Epithelial cell of prostate (primary cell): ENCODE measurements around the gene AHCTF1.

Source experiments
- DNase-seq: peaks from one replicate; pipeline ENCODE4 v3.0.0-alpha.2; 2011; ENCODE audit warnings: low read depth, low spot score
- H3K27ac ChIP-seq: fragments of 450-650 bp; 2 replicates; pipeline ENCODE4 v1.5.1; 2017; ENCODE audit warnings: mild to moderate bottlenecking

AHCTF1 gene

DNA sequence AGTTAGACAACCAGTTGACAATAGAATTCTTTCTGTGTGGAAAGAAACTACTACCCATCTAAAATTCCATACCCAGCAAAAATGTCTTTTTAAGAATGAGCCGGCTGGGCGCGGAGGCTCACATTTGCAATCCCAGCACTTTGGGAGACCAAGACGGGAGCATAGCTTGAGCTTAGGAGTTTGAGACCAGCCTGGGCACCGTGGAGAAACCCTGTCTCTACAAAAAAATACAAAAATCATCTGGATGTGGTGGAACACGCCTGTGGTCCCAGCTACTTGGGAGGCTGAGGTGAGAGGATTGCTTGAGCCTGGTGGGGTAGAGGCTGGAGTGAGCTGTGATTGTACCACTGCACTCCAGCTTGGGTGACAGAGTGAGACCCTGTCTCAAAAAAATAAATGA, 128.4 kb downstream of the AHCTF1 start:
- no peak overlapping the region for H3K27ac ChIP-seq
- DNase-seq, result no peak

DNA sequence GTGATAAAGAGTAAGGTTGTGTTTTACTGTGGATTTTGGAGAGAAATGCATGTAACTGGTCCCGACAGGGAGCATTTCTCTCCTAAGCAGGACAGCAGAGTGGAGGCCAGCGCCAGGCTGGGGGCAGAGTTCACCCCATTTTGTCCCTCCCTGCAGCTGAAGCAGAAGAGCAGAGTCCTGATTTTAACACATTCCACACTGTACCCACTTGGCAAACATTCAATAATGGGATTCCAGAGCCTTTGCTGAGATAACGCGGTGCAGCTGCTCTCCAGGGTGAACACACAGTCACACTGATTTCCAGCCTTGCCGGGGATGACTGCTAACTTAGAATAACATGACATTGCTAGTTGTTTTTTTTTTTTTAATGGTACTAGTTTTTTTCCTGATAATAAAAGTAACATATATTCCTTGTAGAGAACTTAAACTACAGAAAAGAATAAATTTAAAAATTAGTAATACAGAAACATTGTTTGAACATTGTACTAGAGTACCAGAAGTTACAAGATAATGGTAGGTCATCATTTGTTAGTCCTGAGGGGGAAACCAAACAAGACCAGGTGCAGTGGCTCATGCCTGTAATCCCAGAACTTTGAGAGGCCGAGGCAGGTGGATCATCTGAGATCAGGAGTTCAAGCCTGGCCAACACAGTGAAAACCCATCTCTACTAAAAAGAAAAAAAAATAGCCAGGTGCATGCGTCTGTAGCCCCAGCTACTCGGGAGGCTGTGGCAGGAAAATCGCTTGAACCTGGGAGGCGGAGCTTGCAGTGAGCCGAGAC, 130.3 kb downstream of the AHCTF1 start:
- DNase-seq, result no peak
- H3K27ac ChIP-seq, result no peak overlapping the region

DNA sequence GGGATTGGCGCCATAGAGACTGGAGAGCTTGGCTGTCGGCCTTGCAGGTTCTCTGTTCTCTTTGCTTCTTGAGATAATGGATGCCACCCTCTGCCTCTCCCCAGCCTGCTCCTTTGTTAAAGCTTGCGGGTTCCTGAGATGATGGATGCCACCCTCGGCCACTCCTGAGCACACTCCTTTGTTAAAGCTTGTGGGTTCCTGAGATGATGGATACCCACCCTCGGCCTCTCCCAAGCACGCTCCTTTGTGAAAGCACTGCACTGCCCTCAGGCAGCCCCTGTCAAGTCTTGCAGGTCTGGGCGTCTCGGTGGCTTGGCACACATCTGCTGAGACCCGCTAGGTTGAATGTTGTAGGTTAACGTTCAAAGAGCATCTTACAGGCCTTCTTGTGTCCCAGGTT, 131.0 kb downstream of the AHCTF1 start:
- H3K27ac ChIP-seq, result no peak overlapping the region
- DNase-seq, result no peak

DNA sequence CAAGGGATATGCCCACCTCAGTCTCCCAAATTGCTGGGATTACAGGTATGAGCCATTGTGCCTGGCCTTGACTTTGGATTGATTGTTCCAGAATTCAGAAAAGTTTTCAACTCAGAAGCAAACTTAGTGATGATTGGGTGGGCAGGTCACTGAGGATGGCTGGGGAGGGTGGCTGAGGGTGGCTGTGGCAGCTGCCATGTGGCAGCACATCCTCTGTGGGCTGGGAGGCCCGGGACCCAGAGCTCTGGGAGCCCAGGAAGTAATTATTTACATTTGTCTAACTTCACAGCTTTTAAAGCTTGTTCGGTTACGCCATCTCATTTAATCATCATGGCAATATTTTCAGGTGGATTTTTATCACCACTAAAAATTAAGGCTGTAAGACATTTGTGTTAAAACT, 131.4 kb downstream of the AHCTF1 start:
- no peak for DNase-seq
- H3K27ac ChIP-seq, result no peak overlapping the region

DNA sequence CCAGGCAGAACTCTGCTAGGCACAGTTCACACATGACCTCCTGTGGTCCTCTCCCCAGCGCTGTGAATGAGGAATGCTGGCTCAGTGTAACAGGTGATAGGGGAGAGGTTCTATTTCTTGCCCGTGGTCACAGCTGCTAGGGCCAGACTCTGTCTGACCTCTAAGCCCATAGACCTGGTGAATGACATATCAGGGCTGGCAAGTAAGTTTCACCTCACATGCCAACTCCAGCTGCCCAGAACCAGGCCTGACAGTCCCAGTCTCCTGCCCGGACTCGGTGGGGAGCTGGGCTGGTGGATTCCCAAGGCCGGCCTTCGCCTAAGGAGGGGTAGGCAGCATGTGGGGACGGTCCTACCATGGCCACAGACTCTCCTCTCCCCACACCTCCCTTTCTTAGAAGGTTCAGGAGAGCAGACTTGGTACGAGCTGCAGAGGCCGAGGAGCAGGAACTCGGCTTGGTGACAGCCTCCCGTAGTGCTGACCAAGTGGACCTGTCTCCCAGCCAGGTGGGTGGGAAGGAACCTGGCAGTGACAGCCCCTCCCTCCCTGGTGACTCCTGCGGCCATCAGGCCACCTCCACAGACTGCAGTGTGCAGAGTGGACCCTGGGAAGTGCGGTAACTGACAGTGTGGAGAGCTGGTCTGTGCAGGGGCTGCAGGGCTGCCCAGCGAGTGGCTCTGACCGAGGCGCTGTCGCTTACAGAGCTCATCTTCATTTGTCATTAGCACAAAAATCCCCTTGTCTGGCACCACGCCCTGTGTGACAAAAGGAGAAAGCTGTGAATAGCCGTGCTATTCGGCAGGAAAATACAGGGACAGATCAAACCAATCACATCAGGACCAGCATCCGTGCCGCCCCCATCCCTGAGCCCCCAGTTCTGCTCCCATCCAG, 132.9 kb downstream of the AHCTF1 start:
- DNase-seq, result no peak
- no peak overlapping the region for H3K27ac ChIP-seq

DNA sequence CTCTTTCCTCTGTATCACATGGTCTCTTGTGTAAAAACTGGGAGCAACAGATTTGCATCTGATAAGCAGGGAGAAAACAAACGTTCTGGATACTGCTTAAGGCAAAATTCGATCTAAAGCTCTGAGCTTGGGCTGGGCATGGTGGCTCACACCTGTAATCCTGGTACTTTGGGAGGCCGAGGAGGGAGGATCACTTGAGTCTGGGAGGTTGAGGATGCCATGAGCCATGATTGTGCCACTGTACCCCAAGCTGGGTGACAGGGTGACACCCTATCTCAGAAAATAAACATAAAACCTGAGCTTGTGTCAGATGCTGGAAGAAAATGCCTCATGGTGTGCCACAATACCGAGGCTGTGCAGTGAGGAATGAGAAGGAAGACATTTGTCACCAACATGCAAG, 133.6 kb downstream of the AHCTF1 start:
- DNase-seq, result no peak
- H3K27ac ChIP-seq, result no peak overlapping the region

DNA sequence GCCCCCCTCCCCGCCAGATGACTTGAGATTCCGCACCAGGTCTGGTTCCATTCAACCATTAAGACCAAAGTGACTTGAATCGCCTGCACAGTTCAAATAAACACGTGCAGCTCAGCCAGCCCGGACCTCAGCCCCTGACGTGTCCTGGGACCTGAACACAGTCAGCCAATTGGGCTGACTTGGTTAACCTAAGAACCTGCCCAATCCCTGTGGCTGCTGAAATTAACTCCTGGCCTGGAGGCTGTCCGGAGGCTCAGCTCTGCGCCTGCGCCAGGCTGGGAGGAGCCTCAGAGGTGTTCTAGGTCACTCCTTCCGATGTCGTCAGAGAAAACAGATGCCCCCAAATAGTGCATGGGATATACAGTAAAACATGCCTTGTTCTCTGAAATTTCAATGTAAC, 134.2 kb downstream of the AHCTF1 start:
- H3K27ac ChIP-seq, result no peak overlapping the region
- no peak for DNase-seq

DNA sequence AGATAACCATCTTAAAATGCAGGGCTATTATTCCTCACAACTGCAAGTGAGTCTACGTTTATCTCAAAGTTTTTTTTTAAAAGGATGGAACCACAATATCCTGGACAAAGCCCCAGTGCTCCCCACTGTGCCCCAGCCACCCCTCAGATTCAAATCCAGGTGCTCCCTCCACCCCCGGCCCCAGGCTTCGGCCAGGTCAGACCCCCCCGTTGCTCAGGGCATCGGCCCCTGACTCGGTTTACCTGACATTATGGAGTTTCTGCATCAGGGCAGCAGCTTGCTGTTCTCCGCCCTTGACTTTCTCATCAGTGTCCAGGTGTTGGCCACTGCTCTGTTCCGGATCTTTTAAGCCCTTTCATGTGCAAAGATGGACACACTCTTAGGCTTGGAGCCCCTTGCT, 134.6 kb downstream of the AHCTF1 start:
- no peak overlapping the region for H3K27ac ChIP-seq
- no peak for DNase-seq

DNA sequence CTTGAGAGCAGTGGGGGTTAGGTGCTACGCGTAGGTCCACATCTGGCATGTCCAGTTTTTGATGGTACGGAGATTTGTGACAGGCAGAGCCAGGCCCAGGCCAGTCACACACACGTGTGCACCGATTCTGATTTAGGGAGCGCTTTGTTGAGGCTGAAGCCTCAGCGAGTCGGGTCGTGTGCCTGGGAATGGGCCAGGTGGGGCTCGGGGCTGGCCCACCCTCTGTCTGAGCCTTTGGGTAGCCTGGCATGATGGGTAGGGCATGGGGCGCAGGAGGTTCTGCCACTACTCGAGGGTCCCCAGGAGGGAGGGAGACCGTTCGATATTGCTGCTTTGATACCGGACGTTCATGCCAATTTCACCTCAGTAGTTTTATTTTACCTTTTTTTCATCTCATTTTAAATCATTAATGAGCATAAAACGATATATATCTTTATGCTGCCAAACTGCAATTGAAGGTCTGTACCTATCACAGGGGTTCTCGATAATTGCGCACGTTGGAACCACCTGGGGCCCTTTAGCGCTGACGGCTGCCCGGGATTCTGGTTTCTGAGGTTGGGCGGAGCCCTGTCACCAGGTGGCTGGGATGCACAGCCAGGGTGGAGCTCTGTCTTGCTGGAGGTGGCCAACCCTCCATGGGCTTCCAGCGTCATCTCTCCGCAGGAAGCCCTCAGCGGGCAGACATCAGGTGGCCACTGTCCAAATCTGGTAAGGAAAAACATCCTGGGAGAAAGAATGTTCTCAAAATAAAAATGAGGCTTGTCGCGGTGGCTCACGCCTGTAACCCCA, 135.6 kb downstream of the AHCTF1 start:
- H3K27ac ChIP-seq, result no peak overlapping the region
- no peak for DNase-seq

DNA sequence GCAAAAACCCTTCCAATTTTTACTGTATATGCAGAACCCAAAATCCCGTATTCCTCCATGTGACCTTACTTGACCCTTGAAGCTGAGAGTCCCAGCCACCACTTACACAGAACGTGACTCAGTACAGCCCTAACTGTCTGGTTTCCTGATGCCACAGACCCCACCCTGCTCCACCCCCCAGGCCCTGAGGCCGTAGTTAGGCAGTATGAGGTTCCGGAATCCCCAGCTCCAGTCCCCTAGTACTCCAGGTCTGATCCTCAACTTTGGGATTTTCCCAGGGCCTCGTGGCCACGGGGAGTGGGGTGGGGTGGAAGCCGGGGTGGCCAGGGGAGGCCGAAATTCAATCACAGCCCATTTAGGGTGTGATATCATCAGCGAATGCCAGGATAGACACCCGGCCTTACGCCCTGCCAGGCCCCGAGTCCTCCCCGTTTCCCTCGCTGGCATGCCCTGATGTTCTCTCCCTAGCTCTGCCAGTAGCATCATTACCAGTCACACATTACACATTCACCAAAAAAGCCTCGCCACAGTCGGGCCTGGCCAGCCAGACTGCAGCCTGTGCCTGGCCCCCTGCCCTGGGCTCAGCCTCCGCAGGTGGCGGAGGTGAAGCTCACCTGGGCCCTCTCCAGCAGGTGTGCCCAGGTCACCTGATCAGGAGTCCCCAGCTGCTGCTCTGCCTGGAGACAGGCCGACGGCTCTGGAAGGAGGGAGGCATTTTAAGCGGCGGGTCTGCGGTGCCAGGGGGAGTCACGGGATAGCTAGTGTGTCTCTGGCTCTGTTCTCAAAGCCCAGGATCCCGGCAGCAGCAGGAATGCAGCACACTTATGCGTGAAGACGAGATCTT, 136.7 kb downstream of the AHCTF1 start:
- no peak for DNase-seq
- H3K27ac ChIP-seq, result peak overlapping the region; percentile 1

DNA sequence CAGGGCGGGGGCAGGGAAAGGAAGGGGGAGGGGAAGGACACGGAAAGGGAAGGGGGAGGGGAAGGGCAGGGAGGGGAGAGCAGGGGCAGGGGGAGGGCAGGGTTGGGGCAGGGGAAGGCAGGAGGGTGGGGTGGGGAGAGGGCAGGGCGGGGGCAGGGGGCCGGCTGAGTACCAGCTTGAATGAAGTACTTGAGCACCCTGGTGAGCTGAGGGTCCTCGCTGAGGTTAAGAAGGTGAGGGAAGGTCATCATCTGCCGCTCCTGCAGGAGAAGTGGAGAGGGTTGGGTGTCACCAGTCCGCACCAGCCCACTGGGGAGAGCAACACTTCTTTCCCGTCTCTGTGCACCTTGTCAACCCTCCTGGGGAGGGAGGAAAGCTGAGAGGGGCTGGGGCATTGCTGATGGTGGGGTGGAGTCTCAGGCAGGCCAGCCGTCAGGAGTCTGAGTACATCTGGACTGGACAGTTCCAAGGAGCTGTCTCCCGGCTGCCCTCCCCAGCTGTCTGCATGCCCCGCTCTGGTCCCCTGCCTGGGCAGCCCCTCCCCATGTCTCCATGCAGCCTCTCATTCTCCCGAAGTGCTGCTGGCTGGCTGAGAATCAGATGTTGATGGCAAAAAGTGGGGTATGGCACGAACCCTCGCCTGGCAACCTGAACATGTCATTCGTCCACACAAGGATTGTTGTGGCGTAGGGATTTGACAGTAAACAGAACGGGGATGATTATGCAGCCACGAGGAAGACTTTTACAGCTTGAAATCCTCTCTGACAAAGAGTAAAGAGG, 137.5 kb downstream of the AHCTF1 start:
- no peak overlapping the region for H3K27ac ChIP-seq

DNA sequence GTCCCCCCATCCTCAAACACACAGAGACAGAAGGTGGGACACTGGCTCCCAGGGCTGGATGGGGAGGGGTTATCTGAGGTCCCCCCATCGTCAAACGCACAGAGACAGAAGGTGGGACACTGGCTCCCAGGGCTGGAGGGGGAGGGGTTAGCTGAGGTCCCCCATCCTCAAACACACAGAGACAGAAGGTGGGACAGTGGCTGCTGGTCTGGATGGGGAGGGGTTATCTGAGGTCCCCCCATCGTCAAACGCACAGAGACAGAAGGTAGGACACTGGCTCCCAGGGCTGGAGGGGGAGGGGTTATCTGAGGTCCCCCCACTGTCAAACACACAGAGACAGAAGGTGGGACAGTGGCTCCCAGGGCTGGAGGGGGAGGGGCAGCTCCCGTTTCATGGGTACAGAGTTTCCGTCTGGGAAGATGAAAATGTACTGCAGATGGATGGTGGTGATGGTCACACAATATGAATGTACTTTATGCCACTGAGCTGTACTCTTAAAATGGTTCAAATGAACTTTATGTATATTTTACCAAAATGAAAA, 138.3 kb downstream of the AHCTF1 start:
- no peak overlapping the region for H3K27ac ChIP-seq
- DNase-seq, result no peak

More for the DNA sequence above, 137.5 kb downstream of the AHCTF1 start:
- no peak for DNase-seq

DNA sequence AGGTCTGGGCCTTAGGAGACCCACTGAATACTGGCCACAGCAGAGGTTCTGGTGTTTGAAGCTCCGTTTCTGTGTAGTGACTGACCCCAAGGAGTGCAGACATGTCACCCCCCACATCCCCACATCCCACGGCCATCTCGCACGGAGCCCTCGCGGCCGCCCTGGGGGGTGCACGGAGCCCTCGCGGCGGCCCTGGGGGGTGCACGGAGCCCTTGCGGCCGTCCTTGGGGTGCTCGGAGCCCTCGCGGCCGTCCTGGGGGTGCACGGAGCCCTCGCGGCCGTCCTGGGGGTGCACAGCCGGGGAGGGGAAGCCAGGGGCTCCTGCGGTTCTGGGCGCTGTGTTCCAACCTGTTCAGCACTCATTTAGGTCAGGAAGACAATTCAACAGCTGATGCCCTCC, 139.1 kb downstream of the AHCTF1 start:
- DNase-seq, result no peak
- H3K27ac ChIP-seq, result no peak overlapping the region

DNA sequence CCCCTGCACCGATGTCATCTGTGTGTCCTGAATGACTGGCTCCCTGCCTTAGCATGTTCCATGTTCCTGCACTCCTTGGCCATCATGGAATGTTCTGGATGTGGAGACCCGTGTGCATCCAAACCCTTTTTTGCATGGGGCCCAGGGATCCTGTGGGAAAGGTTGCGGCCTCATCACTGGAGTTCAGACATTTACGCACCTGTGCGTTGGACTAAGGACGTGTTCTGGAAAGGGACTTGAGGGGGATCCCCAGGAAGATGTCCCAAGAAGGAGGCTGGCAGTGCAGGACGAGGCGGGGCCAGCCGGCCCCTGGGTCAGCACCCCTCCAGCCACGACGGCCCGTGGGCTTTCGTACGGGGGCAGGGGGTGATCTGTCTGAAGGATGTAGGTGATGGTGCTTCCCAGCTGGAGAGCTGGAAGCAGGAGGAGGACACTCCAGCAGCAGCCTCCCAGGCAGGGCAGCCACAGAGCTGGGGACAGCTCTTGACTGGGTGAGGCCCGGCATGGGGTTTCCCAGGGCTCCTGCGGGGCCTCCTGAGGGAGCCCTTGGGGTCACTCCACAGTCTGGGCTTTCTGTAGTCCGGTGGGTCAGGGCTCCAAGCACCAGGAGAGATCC, 140.3 kb downstream of the AHCTF1 start:
- DNase-seq, result no peak
- H3K27ac ChIP-seq, result no peak overlapping the region

DNA sequence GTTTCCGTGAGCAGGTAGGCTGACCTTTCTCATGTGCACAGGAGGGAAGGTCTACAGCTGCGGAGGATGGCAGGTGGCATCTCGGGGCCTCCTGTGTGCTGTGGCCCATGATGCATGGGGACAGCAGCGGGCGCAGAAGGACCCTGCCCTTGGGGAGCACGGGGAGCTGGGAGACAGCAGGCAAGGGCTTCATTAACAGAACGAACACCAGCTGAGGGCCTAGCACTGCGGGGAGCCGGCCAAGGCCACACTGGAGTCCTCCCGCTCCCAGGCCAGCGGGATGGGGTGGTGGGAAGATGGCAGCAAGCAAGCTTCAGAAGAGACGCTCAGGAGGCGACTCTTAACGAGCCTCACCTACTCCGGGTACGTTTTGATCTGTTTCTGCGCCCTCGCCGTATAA, 140.9 kb downstream of the AHCTF1 start:
- DNase-seq, result no peak
- no peak overlapping the region for H3K27ac ChIP-seq

DNA sequence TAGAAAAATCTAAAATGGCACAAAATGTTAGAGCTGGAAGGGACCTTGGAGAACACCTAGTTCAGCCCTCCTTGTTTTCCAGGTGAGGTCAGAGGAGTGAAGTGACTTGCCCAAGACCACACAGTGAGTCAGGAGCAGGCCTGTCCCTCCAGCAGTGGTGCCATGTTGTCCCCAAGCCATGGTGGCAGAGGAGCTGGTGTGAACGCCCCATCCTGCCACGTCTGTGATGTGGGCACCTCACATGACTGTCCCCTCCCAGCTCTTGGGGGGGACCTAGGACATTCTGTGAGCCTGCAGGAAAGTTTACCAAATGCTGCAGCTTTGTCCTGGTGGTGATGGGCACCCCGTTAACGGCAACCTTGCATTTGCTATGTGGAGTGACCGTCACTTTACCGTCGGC, 141.4 kb downstream of the AHCTF1 start:
- no peak overlapping the region for H3K27ac ChIP-seq
- DNase-seq, result no peak

DNA sequence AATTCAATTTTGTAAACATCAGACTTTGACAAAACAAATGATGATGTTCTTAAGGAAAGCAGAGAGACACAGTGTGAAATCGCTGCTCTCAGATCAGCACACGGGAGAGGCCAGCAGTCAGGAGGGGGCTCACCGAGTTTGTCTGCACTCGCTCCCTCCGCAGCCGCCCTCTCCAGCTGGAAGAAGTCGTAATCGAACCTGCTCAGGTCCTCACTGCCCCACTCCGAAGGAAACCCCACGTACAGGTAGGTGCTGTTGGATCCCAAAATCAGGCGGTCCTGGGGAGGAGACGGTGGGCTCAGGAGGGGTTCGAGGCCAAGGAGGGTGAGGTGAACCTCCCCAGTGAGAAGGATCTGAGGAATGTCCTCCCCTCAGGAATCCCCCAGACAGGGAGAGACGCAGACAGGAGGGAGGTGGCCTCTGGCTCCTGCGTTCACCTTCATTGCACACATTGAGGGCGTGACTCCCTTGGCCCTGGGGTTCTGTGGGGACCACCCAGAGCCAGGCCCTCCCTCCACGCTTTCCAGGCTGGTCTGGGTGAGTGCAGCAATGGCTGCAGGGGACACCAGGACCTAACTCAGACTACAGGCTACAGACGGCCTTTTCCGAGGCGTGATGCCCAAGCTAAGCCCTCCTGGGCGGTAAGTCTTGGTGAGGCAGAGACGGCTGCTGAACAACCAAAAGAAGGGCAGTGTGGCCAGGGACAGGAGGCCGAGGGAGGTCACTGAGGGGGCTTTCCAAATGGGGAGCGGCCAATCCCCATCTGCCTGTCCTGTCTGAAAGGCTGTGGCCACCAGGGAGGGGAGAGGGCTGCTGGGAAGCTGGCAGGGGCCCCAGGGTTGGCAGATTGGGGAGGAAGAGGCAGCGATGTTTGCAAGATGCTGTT, 142.1 kb downstream of the AHCTF1 start:
- H3K27ac ChIP-seq, result no peak overlapping the region
- no peak for DNase-seq
